H1 (cell line): ENCODE results near the gene MRPL43. TPM values are rescaled to one million over a fixed set of nuclear protein-coding genes. Genes with fewer than 3 reads are reported as not detected.

Source experiments
- CTCF ChIA-PET: fragments of 300-600 bp; sonication (Branson Sonifier 250); formaldehyde crosslinking; loops from one replicate; lab custom pipeline; 2021; ENCODE audit not compliant: partially characterized antibody; lab: Charles Lee
- POLR2A ChIA-PET: fragments of 300-600 bp; sonication (Branson Sonifier 250); formaldehyde crosslinking; loops from one replicate; lab custom pipeline; 2021; ENCODE audit warnings: inconsistent platforms; ENCODE audit not compliant: partially characterized antibody; lab: Charles Lee
- DNase-seq, 2 experiments: peaks; one replicate each; pipeline versions ENCODE4 v3.0.0 to v3.0.0-alpha.2; 2010 to 2022; ENCODE audit warnings: low spot score in 2 of 2, low read depth in 1 of 2, mixed read lengths in 1 of 2
- FAIRE-seq: peaks from 2 replicates; lab custom pipeline; 2011; peaks lifted over from hg19 to GRCh38; lab: Jason Lieb, UNC
- H2AFZ ChIP-seq: 2 replicates; pipeline ENCODE4 v1.8.1; 2012; ENCODE audit warnings: low read length, inconsistent platforms
- H2AK5ac ChIP-seq: 2 replicates; pipeline ENCODE4 v1.6.1; 2013; ENCODE audit warnings: low read depth, low read length
- H2BK120ac ChIP-seq: replicated peaks from 2 replicates; pipeline ENCODE3; 2013; ENCODE audit warnings: low read depth, low read length, inconsistent platforms
- H2BK12ac ChIP-seq: 2 replicates; pipeline ENCODE4 v1.6.1; 2013; ENCODE audit warnings: low read depth, low read length
- H2BK15ac ChIP-seq: 2 replicates; pipeline ENCODE4 v1.6.1; 2013; ENCODE audit warnings: low read length
- H2BK20ac ChIP-seq: 2 replicates; pipeline ENCODE4 v1.6.1; 2013; ENCODE audit warnings: low read length
- H2BK5ac ChIP-seq: 2 replicates; pipeline ENCODE4 v1.6.1; 2013; ENCODE audit warnings: low read depth, low read length
- H3K14ac ChIP-seq: 2 replicates; pipeline ENCODE4 v1.6.1; 2013; ENCODE audit warnings: inconsistent platforms; ENCODE audit not compliant: insufficient read length
- H3K18ac ChIP-seq: 2 replicates; pipeline ENCODE4 v1.6.1; 2013; ENCODE audit warnings: low read length; ENCODE audit errors: extremely low read depth
- H3K23ac ChIP-seq: 2 replicates; pipeline ENCODE4 v1.6.1; 2013; ENCODE audit warnings: inconsistent platforms; ENCODE audit not compliant: insufficient read length
- H3K23me2 ChIP-seq: 2 replicates; pipeline ENCODE4 v1.6.1; 2013; ENCODE audit warnings: low read depth, low read length
- H3K27ac ChIP-seq: 2 replicates; pipeline ENCODE4 v1.6.1; 2011; ENCODE audit warnings: low read depth, low read length, inconsistent platforms
- H3K27me3 ChIP-seq, 4 experiments: replicated peaks in 1 of 4; 1 replicate in 1 of 4; 2 replicates in 3 of 4; pipeline versions ENCODE4 v1.6.1 to v1.8.1; 2011 to 2013; ENCODE audit warnings: low read length in 3 of 4, mild to moderate bottlenecking in 3 of 4, inconsistent platforms in 2 of 4, mixed read lengths in 2 of 4, moderate library complexity in 1 of 4; ENCODE audit not compliant: control insufficient read depth in 3 of 4, insufficient read depth in 3 of 4; ENCODE audit errors: extremely low read depth in 1 of 4
- H3K36me3 ChIP-seq, 4 experiments: 2 replicates each; pipeline versions ENCODE4 v1.6.1 to v1.8.1; 2011 to 2013; ENCODE audit warnings: mild to moderate bottlenecking in 4 of 4, low read length in 3 of 4, moderate library complexity in 2 of 4, control low read depth in 1 of 4, inconsistent platforms in 1 of 4; ENCODE audit not compliant: insufficient read depth in 4 of 4, control insufficient read depth in 2 of 4
- H3K4ac ChIP-seq: replicated peaks from 2 replicates; pipeline ENCODE3; 2013; ENCODE audit warnings: low read length, low read depth, mixed read lengths, inconsistent platforms; ENCODE audit not compliant: insufficient read length
- H3K4me1 ChIP-seq, 4 experiments: replicated peaks in 1 of 4; 1 replicate in 1 of 4; 2 replicates in 3 of 4; pipeline versions ENCODE4 v1.6.1 to v1.8.1; 2011 to 2013; ENCODE audit warnings: low read length in 3 of 4, inconsistent platforms in 2 of 4, mixed read lengths in 1 of 4; ENCODE audit not compliant: insufficient read depth in 4 of 4, control insufficient read depth in 3 of 4
- H3K4me2 ChIP-seq, 2 experiments: 2 replicates each; pipeline versions ENCODE4 v1.6.1 to v1.8.1; 2011 to 2013; ENCODE audit warnings: low read depth in 2 of 2, low read length in 2 of 2, control low read depth in 1 of 2, inconsistent platforms in 1 of 2, mild to moderate bottlenecking in 1 of 2; ENCODE audit not compliant: insufficient read depth in 1 of 2
- H3K4me3 ChIP-seq, 4 experiments: fragments of 200-600, 300-600 bp in 1 of 4; sonication (generic), shearing (Covaris generic), sonication (Bioruptor Twin) in 1 of 4; 2 replicates each; pipeline versions ENCODE4 v1.5.1 to v1.8.1; 2011 to 2016; ENCODE audit warnings: low read length in 4 of 4, low read depth in 3 of 4, control low read depth in 2 of 4, inconsistent platforms in 2 of 4, mild to moderate bottlenecking in 2 of 4, mixed read lengths in 1 of 4, moderate library complexity in 1 of 4; ENCODE audit not compliant: insufficient read depth in 2 of 4; ENCODE audit errors: extremely low read depth in 1 of 4
- H3K56ac ChIP-seq: replicated peaks from 2 replicates; pipeline ENCODE3; 2013; ENCODE audit warnings: low read depth, mild to moderate bottlenecking, mixed read lengths, low read length, inconsistent platforms; ENCODE audit not compliant: insufficient read length
- H3K79me1 ChIP-seq: 2 replicates; pipeline ENCODE4 v1.6.1; 2013; ENCODE audit warnings: low read depth, low read length, control low read depth
- H3K79me2 ChIP-seq, 2 experiments: 2 replicates each; pipeline versions ENCODE4 v1.6.1 to v1.8.1; 2012 to 2013; ENCODE audit warnings: low read length in 2 of 2, mild to moderate bottlenecking in 2 of 2, inconsistent platforms in 1 of 2; ENCODE audit not compliant: insufficient read depth in 2 of 2, control insufficient read depth in 1 of 2
- H3K9ac ChIP-seq, 4 experiments: replicated peaks in 1 of 4; 1 replicate in 1 of 4; 2 replicates in 3 of 4; pipeline versions ENCODE4 v1.6.1 to v1.8.1; 2011 to 2013; ENCODE audit warnings: low read depth in 3 of 4, low read length in 3 of 4, control low read depth in 2 of 4, mild to moderate bottlenecking in 2 of 4, moderate library complexity in 2 of 4, inconsistent platforms in 1 of 4; ENCODE audit errors: extremely low read depth in 1 of 4
- H3K9me3 ChIP-seq, 2 experiments: 2 replicates each; pipeline versions ENCODE4 v1.6.1 to v1.8.1; 2012 to 2013; ENCODE audit warnings: mild to moderate bottlenecking in 2 of 2, moderate library complexity in 2 of 2, control low read depth in 1 of 2, inconsistent platforms in 1 of 2, low read depth in 1 of 2, low read length in 1 of 2, mixed read lengths in 1 of 2; ENCODE audit not compliant: insufficient read depth in 2 of 2
- H4K20me1 ChIP-seq, 2 experiments: replicated peaks in 1 of 2; 2 replicates each; pipeline versions ENCODE3 to v1.8.1; 2011 to 2013; ENCODE audit warnings: inconsistent platforms in 2 of 2, low read length in 2 of 2, mild to moderate bottlenecking in 1 of 2; ENCODE audit not compliant: insufficient read depth in 2 of 2, control insufficient read depth in 1 of 2
- H4K5ac ChIP-seq: 2 replicates; pipeline ENCODE4 v1.6.1; 2013; ENCODE audit warnings: low read length, low read depth, mixed read lengths, inconsistent platforms; ENCODE audit not compliant: insufficient read length
- H4K8ac ChIP-seq: 2 replicates; pipeline ENCODE4 v1.8.0; 2013; ENCODE audit warnings: mild to moderate bottlenecking, moderate library complexity, low read length, inconsistent platforms; ENCODE audit not compliant: insufficient read depth; ENCODE audit errors: extremely low read depth
- H4K91ac ChIP-seq: replicated peaks from 2 replicates; pipeline ENCODE3; 2013; ENCODE audit warnings: low read length, mixed read lengths, inconsistent platforms; ENCODE audit not compliant: insufficient read length
- BRCA1 ChIP-seq: IDR thresholded peaks from 2 replicates; pipeline ENCODE4 v1.6.1; 2012; ENCODE audit warnings: low read depth, low read length, improper control_type of control experiment
- CREB1 ChIP-seq: IDR thresholded peaks from 2 replicates; pipeline ENCODE4 v1.6.1; 2012; ENCODE audit warnings: inconsistent platforms
- KDM1A ChIP-seq: fragments of 200-600, 300-600 bp; sonication (generic); IDR thresholded peaks from 2 replicates; pipeline ENCODE4 v1.7.1; 2016; ENCODE audit warnings: mild to moderate bottlenecking, low read length, borderline replicate concordance
- RNF2 ChIP-seq: fragments of 200-900, 300-1000 bp; sonication (generic); IDR thresholded peaks from 2 replicates; pipeline ENCODE4 v1.7.1; 2016; ENCODE audit warnings: borderline replicate concordance, low read depth, mild to moderate bottlenecking, antibody characterized with exemption, low read length; ENCODE audit not compliant: poor library complexity, severe bottlenecking; ENCODE audit errors: missing control alignments
- WGBS, 2 experiments: shearing (Covaris generic) in 1 of 2; methylation state at CpG; one replicate each; pipeline versions ENCODE4 v1.1.6 to v1.1.7; 2013 to 2015; ENCODE audit warnings: low lambda C conversion rate in 2 of 2, mixed read lengths in 2 of 2, inconsistent platforms in 1 of 2, low coverage in 1 of 2, missing lambda C conversion rate in 1 of 2; ENCODE audit not compliant: insufficient replicate concordance in 2 of 2, insufficient coverage in 1 of 2, insufficient read length in 1 of 2; ENCODE audit errors: extremely low coverage in 1 of 2, missing lambda C conversion rate in 1 of 2; 5-methylcytosine and 5-hydroxymethylcytosine counted together
- polyA plus RNA-seq, 7 experiments: library from polyadenylated mRNA; depleted of rRNA in 3 of 7; stranded (reverse) in 5 of 7; unstranded in 2 of 7; fragments of >200 nt in 5 of 7; fragments of 200-250 nt in 2 of 7; gene quantifications; 1 replicate in 5 of 7; 2 replicates in 1 of 7; 4 replicates in 1 of 7; pipeline versions ENCODE4 v1.2.1 to v1.2.3, GENCODE V29; 2011 to 2013; ENCODE audit warnings: missing spikeins in 2 of 7, mixed read lengths in 2 of 7
- total RNA-seq: library from RNA; stranded (reverse); fragmentation: NEBNext Ultra II Directional; extraction: Animal tissue kit (Norgen Biotek cat#: 25700); gene quantifications from 2 replicates; pipeline ENCODE4 v1.2.1, GENCODE V29; 2021

The MRPL43 gene
- total and polyA plus RNA-seq, 2 of the 8 experiments (the other 6 are each of a cell fraction or from before 2014, with no cell fraction given): 74.1 to 149 TPM

- Histone ChIP-seq H2BK5ac (no peak overlapping the region), H3K4me2 (peak overlapping the region in 1 of 2 experiments; percentile 91; a peak in 1 of 4 replicates), H3K36me3 (no peaks in the 10 kb centered on the region), H3K14ac (no peak overlapping the region), H2BK15ac (no peak overlapping the region), H3K27ac (no peak overlapping the region), H3K27me3 (peaks cover 1 to 31% (median 26%) of the 10 kb centered on the region in 4 experiments), H2BK120ac (no peak overlapping the region), H3K9me3 (no peaks in the 10 kb centered on the region), H3K23me2 (peaks cover 17% of the 10 kb centered on the region), H3K4me1 (peaks cover 0 to 26% (median 21%) of the 10 kb centered on the region in 4 experiments; a peak in 6 of 7 replicates), H3K23ac (no peak overlapping the region), H3K79me1 (no peaks in the 10 kb centered on the region; the same call in 1 of the 2 replicates), H3K79me2 (no peaks in the 10 kb centered on the region), H3K4me3 (no peak overlapping the region; a peak in 1 of 8 replicates), H4K20me1 (peaks cover 0 to 3% of the 10 kb centered on the region in 2 experiments), H2AK5ac (no peak overlapping the region), H3K4ac (peak overlapping the region; percentile 46), H3K18ac (no peak overlapping the region), H4K5ac (no peak overlapping the region), H3K9ac (no peak overlapping the region), H4K91ac (no peak overlapping the region), H2AFZ (no peak overlapping the region), H2BK20ac (no peak overlapping the region), H3K56ac (no peak overlapping the region), H4K8ac (no peak overlapping the region), H2BK12ac (peak overlapping the region; percentile 39; the same call in 1 of the 2 replicates)
- DNase-seq (no peak), FAIRE-seq (no peak)
- TF ChIP-seq BRCA1 (no peak), CREB1 (no peak), RNF2 (no peak), KDM1A (no peak)
- 90% methylated on average over 6 of the region's 7 CpGs; no CpG with 5 or more reads in 1 of the 2 experiments for WGBS, 2 experiments
- ChIA-PET CTCF (interaction anchor here (0.6 to 51.8 kb wide), 17 partner anchors 11 to 553 kb away, joined by 3 to 2176 read pairs (median 5); partner anchors contain the start of genes KAZALD1 and LZTS2), POLR2A (interaction anchor here (0.7 to 3.5 kb wide), 4 partner anchors 10 to 32 kb away, joined by 3 to 24 read pairs (median 3); partner anchors contain the start of gene LZTS2)
Observed at GRCh38 chr10:101028446-101029337, 41.4 kb upstream of the MRPL43 start.
